Stimulated activated CD8-positive, alpha-beta memory T cell treated with anti-CD3 and anti-CD28 coated beads, Interleukin-15, amount 100 ng/mL, for 48 hours (primary cell): ENCODE data around the gene C1QTNF4.

ENCODE experiments used
- DNase-seq, 2 donors: peaks; one replicate each; pipeline ENCODE4 v3.0.0-alpha.2; 2020; ENCODE audit warnings: low read depth in 2 of 2

The C1QTNF4 gene

GRCh38 chr11:47593492-47593933, 698 bp downstream of the C1QTNF4 start:
- no peak for DNase-seq

DNA sequence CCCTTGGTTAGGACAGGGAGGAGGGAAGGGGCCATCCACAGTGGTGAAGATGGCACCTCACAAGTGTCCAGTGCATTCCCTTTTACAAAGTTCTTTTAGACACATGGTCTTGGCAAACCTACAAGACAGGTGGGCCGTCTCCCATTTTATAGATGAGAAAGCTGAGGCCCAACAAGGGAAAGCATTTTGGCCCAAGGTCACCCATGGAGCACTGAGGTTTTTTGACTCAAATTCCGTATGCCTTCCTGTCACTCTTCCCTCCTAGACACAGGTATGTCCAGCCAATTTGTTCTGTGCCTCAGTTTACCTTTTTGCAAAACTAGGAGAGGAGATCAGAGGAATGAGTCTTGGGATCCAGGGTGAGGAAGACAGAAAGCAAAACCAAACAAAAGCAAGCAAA, 1.2 kb downstream of the C1QTNF4 start:
- DNase-seq: no peak

- DNase-seq: no peak
Observed at GRCh38 chr11:47592251-47592650, 2.0 kb downstream of the C1QTNF4 start.

GRCh38 chr11:47591764-47592163, 2.4 kb downstream of the C1QTNF4 start:
- DNase-seq: no peak

GRCh38 chr11:47589977-47590861, 4.0 kb downstream of the C1QTNF4 start:
- DNase-seq: no peak

DNA sequence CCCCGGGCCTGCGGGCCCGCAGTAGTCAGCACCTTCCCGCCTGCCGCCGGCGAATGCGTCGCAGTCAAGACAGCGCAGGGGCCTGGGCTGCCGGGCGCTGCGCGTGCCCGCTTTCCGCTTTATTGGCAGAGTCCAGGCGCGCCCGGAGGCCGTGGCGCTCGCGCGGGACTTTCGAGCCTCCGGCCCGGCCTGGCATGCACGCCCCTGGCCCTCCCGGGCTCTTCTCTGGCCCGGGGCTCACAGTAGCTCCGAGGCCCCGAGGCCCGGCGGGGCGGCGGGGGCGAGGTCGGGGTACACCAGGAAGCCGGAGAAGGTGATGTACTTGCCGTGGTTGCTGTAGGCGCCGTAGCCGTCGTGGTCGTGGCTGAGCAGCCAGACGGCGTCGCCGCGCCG, 4.6 kb downstream of the C1QTNF4 start:
- no peak for DNase-seq

- DNase-seq: no peak
Observed at GRCh38 chr11:47589118-47589517, 5.1 kb downstream of the C1QTNF4 start.

- DNase-seq: no peak
Observed at GRCh38 chr11:47587723-47588326, 6.4 kb downstream of the C1QTNF4 start.

- DNase-seq: no peak
Observed at GRCh38 chr11:47587039-47587716, 7.0 kb downstream of the C1QTNF4 start.

DNA sequence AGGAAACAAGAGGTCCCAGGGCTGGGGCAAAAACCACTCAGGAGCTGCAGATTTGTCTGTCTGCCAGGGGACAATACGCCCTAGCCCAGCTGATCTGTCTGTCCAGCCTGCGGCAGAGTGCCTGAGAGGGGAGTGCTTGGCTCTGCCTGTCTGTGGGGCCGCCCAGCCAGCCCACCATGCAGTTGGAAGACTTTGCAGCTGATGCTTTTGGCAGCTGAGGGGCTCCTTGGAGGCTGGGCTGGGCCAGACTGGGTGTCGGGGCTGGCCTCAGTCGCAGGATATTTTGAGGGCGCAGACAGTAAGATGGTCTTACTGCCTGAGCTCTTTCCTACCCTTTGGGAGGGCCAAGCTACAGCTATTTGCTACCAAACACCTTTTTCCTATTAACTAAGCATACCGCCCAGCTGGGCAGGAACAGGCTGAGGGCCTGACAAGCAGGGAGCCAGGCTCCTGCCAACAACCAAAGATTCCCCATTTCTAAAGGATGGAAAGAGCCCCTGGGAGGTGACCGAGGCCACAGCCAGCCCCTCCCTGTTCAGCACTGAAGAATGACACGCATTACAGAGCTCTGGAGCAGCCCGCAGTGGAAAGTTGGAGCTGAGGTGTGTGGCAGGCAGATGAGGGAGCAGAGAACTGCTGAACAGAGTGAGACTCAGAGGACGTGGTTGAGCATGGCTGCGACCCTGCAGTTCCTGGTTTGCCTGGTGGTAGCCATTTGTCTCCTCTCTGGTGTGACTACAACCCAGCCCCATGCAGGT, 7.9 kb downstream of the C1QTNF4 start, which contains the start of gene FAM180B:
FAM180B (plus strand) TSS at position 581 of the 758 bp plus-strand sequence; CDS start at position 672, 91 bp downstream.
- DNase-seq: no peak

DNA sequence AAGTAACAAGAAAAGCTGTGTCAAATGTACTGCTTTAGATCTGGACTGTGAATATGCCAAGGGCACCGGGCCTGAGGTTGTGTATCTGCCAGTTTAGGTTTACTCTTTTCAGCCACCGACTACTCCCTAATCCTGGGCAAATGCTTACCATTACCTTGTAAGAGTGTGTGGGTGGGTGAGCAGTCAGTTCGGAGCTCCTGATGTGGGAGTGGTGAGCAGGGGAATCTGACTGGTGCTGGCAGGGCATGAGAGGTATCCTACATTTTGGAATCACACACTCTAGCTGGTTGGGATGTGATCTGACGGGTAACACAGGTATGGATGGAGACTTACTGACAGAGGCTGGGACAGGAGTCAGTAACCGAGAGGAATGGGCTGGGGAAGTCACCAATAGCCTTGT, 10.4 kb downstream of the C1QTNF4 start:
- DNase-seq: no peak

DNA sequence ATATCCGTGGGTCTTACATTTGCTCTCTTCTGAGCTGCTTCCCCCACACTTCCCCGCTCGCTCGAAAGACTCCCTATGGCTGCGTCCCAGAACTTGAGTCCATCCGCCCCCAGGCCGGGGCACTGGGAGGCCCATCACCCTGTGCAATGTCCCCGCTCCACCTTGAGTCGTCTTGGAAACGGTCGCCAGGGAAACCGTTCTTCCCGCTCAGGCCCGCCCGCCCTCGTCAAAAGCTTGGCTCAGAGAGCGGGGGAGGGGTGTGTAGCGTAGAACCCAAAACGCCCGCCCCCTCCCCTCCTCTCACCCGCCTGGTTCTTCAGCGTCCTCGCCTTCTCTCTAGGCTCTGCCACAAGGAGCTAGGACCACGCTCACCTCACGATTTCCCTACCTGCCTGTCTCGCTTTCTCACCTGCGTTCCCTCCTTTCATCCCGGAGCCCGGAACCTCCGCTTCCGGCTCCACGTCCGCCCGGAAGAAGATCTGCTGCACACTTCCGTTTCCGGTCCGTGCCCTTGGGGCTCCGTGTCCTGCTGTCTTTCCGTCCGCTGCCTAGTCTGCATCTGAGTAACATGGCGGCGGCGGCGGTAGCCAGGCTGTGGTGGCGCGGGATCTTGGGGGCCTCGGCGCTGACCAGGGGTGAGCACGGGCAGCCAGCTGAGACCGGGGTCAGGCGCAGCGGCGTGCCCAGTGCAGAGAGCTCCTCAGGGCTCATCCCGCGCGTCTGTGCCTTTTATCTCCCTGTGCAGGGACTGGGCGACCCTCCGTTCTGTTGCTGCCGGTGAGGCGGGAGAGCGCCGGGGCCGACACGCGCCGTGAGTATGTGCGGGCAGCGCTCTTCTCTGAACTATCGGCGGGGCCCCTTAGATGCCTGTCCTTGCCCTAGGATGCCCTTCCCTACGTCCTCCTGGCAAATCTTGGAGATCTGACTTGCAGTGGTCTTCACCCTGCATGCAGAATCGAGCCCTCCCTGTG, 15.4 kb downstream of the C1QTNF4 start, which contains the start of the genes KBTBD4 and NDUFS3:
KBTBD4 (minus strand) TSS at position 447 of the 971 bp plus-strand sequence; CDS start at position 428, 19 bp downstream.
NDUFS3 (plus strand) TSS at position 551 of the 971 bp plus-strand sequence; CDS start at position 569, 18 bp downstream.
- DNase-seq: peak; percentile 74 to 79

- DNase-seq: no peak
Observed at GRCh38 chr11:47577460-47578041, 16.7 kb downstream of the C1QTNF4 start.

DNA sequence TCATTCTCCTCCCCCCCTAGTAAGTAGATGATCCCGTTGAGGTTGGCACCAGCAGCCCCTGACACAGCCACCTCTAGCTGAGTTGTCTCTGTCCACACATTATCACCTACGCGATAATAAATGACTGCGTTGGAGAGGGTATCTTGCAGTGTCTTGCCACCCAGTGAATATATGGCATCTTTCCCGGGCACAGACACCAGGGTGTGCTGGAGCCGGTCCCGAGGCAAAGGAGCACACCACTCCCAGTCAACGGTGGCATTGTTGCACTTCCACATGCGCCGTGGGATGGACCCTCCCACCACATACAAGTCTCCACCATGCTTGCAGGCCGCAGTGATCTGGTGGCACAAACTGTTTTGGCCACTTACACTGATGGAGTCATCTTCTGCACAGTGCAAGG, 20.9 kb downstream of the C1QTNF4 start:
- DNase-seq: no peak

- no peak for DNase-seq
Observed at GRCh38 chr11:47572715-47573255, 21.4 kb downstream of the C1QTNF4 start.

DNA sequence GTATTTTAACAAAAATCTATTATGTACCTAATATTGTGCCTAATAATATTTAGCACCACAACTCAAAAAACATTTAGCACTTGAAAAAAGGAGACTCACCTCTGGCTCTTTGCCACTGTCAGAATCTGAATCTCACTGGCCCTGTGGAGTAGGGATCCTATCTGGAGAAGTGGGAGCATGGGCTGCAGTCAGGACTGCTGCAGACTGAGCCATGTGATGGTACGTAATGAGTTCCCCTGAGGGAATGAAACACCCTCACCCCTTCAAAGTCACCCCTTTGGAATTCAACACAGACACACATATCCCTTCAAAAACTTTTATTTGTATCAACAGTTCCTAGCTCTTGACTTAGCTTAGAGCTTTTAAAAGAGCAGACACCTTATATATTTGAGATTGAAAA, 22.3 kb downstream of the C1QTNF4 start:
- DNase-seq: no peak

GRCh38 chr11:47571357-47571729, 22.9 kb downstream of the C1QTNF4 start:
- DNase-seq: no peak

GRCh38 chr11:47570651-47571356, 23.4 kb downstream of the C1QTNF4 start:
- no peak for DNase-seq

DNA sequence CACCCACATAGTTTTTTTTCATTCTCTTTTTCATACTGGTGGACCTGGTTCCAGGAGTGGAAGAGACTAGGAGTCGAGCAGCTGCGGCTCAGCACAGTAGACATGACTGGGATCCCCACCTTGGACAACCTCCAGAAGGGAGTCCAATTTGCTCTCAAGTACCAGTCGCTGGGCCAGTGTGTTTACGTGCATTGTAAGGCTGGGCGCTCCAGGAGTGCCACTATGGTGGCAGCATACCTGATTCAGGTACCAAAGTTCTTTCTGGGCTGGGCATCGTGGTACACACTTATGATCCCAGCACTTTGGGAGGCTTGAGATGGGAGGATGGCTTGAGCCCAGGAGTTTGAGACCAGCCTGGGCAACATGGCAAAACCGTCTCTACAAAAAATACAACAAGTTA, 24.6 kb downstream of the C1QTNF4 start:
- no peak for DNase-seq
